HG03196 (cell line): ENCODE results near the gene ELMO1.
"Not testable (repeated sequence)": the region's sequence is repeated elsewhere in the genome, so short reads cannot be mapped to it uniquely, and the experiment has no call there.

Experiments used
- ATAC-seq: cut with Tn5 transposase; IDR thresholded peaks from one replicate; pipeline ENCODE4 v1.9.1; 2021; ENCODE audit not compliant: unreplicated experiment

ELMO1 gene

DNA sequence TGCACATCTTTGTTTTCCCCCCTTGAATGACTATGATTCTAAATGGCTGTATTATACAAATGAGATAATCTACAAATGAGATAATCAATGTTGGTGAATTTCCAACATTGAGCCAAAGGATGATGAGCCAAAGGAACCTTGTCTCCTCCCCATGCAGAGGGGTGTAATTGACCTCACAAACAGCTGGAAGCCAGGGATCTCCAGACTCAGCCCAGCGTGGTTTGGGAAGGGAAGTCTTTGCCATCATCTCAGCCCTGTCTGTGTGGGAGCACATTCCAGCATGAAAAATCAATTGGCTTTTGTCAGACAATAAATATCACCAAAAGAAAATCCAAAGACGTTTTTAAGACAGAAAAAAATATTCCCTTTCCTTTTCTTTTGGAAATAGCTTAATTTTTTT is 452.9 kb downstream of the ELMO1 start:
- ATAC-seq = no peak

DNA sequence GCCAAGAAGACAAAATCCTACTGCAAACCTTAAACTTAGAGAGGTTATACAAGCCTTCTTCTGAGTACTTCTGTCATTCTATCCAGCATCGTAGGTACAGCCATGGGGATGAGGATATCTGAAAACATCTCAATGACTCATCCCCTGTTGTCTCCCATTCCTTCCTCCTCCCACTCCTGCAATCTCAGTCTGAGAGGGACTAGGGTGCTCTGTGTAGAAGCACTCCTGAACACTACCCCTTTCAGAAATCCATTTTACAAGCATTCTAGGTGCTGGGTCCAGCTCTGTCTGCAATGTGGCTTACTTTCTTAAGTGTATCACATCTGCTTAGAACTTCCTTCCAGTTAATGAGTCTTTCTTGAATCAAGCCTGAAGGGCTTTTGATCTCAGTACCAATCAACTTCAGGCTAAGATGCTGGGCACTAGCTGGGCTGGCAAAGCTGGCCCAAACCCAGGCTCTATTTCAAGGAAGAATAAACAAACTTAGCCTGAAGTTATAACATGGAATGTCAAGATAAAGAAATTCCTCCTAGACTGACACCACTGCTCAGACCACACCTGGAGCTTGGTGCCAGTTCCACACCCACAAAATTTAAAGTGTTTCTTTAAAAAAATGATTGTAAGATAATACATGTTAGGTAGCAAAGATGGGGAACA is 454.1 kb downstream of the ELMO1 start:
- ATAC-seq = no peak

DNA sequence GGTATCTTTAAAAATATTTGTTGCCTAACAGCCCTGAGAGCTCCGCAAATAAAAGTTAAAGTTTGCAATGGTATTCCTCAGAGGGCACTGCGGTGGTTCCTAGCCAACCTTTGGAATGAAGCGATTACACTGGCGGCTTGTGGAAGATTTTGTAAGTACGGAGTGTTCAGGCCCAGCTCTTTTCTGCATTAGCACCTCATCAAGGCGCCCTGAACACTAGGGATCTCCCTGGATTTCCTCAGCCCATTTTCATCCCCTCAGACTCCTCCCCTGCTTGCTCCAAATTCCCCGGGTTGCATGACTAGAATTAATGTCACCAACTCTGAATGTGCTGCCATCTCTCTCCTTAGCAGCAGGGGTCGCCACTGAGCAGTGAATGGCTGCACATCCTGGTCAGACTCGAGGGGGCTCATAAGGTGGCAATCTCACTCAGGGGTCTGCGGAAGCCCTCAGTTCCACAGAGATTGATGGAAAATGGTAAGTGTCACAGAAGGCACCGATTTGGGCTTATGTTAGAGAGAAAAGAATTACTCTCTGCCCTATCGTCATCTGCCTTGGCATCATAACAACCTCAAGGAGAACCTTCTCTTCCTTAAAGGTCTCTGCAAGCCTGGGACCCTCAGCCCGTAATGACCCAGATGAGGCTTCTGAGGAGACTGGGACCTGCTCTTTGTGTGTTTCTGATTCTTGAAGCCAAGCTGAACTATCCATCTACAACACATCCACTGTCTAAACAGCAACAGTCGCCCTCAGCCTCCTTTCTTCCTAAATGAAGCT is 461.5 kb downstream of the ELMO1 start:
- no peak for ATAC-seq

DNA sequence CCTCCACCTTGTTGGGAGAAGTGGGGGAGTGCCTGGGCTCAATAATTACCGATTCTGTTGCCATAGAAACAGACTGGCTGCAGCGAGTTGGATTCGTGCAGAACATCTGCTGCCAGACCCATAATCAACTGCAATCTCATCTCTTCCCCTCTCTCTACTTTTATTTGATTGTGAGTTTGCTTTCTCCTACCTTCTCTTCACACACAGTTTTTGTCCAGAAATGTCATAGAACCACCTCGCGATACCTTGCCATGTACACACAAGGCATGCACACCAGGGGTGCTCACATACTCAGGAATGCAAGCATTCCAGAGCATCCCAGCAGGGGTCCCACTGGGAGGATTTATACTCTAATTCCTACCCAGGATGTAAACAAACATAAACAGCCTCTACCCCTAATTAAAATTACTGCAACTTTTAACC is 462.1 kb downstream of the ELMO1 start:
- ATAC-seq = no peak

DNA sequence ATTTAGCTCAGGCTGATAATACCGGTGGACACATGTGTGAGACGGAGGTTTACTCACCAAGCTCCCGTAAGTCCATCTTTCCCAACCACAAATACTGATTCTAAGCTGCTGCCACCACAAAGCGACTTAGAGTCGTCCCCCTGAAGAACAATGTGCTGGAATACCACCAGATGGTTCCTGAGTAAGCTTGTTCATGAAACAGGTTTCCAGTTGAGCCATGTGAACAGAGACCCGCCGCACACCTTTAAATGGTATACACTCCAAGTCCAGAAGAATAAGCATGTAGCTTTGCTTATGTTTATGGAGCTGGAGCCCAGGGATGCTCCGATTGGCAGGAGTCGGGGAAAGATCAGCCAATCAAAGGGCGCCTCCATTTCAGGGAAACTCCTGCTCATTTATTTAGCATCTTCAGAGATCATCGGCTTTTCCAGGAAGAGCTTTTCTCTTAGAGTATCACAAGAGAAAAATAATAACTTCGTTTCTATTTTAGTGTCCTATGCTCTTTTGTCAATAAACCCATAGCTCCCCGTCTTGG is 462.7 kb downstream of the ELMO1 start:
- no peak for ATAC-seq

DNA sequence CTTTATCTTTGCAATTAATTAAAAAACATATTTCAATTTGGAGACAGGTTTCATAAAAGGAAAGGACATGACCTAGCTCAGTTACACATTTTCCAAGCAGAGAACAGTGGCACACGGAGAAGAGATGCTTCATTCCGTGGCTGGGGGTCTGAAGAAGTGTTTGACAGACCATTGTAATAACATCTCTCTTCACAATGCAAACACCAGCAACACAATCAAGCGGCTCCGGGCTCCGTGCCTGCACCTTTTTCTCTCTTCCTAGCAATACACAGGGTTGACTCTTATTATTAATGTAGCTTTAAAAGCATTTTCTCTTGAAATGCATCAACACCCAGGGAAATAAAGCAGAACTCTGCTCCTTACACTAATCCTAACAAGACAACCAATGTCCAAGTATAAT is 463.3 kb downstream of the ELMO1 start:
- ATAC-seq = no peak

DNA sequence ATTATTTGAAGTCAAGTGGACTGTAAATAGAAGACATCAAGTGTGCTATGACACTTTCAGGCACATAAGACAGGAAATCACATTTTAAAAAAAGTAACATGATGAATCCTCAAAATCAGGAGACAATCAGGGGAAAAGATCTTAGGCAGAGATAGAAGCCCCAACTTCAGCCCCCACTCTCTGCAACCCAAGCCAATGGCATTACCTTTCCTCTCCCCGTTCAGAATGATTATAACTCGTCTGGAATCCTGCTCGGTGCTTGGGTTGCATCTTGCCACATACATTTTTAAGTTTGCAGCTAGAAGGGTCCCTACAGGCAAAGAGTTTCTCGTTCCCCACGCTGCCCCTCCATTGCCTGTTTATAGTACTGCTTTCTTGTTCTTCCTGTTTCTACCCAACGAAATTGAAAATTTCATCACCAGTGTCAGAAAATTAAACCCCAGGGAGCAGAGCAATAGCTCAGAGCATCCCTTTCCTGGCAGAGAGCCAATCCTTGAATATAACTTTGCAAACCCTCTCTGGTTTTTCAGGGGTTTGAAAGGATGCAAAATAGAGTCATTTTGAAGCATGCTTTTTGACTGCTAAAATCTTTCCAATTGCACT is 463.9 kb downstream of the ELMO1 start:
- ATAC-seq = no peak

DNA sequence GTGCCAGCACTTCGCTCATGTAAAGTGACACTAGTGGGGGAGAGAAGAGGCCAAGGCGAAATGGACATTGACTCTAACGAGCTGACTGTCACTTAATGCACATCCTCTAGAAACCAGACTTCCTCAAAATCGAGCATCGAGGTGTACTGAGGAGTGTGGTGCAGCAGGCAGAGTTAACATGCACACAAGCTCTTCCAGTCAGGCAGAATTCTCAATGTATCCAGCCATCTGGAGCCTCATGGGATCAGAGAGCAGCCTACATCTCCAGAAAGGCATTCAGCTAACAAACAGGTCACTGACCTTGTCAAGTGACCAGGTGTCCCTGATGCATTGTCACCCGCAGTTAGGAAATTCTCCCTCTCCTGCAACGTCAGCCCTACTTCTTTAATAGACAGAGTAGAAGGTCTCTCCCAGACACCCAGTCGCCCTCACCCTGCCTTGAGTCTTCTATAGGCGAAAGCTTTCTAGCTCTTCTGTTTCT is 464.6 kb downstream of the ELMO1 start:
- no peak for ATAC-seq

DNA sequence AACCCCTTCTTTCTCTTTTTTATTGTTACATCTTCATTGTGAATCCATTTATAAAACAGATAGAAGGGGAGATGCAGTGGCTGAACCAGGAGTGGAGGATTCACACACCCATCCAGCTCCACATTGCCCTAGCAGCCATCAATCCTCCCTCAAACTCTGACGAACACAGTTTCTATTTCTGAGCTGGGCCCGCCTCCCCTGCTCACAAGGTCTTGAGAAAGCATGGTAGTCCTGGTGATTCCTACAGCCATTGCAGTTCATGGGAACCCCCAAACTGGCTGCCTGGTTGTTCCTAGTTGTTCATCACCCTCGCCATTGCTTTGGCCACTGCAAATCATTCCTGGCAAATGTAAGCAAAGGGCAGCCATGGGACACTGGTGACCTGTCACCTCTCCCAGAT is 465.9 kb downstream of the ELMO1 start:
- ATAC-seq = no peak

DNA sequence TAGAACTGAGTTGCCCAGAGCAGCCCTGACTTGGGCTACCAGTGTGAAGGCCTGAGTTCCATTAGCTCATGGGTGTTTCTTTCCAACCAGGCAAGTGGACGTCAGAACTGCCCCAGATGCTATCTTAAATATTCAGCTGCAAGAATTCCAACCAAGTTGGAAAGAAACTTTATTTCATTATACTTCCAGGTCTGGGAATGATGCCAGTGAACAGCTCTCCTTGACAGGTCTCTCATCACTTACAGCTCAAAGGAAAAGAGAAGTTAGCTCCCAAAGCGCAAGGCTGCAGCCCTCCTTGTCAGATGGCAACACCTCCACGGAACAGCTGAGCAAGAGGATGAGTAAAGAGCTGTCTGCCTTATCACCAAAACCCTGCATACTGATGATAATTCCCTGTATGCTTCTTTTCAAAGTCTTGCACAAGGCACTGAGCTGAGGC is 468.8 kb downstream of the ELMO1 start:
- ATAC-seq = no peak

DNA sequence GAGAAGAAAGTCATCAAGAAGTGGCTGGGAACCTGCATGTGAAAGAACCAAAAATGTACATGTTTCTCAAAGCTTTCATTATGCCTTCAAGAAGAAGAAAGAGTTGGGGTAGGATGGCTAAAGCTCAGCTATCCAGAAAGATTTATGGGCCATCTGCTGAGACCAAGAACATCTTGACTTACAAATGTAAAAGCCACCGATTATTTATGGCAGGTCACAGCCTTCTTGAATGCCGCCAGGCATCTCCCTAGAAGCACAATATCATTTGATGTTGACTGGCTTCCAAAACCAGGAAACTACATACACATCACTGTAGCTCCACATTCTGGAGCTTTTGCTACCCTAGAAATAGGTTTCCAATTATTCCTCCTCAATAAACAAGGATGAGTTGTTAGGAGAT is 470.2 kb downstream of the ELMO1 start:
- ATAC-seq = no peak

DNA sequence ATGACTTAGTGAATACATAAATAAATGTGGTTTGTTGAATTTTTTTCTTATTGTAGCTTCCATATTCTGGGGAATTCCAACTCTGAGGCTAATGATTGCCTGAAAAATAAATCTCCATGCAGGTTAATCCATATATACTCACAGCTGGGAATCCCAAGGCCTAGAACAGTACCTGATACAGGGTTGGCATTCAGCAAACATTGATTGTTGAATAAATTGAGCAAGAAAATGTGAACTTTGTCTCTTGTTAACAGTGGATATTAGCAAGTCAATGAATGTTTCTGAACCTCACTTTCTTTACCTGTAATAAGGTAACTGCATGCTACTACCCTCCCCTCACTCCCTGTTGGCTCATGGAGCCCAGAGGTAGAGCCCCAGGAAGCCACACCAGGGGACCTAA is 470.8 kb downstream of the ELMO1 start:
- ATAC-seq = no peak

DNA sequence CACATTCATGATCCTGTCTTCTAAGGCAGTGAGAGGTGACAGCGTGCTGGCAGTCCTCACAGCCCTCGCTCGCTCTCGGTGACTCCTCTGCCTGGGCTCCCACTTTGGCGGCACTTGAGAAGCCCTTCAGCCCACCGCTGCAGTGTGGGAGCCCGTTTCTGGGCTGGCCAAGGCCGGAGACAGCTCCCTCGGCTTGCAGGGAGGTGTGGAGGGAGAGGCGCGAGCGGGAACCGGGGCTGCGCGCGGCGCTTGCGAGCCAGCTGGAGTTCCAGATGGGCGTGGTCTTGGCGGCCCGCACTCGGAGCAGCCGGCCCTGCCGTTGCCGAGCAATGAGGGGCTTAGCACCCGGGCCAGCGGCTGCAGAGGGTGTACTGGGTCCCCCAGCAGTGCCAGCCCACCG is 475.1 kb downstream of the ELMO1 start:
- ATAC-seq = not testable (repeated sequence)

DNA sequence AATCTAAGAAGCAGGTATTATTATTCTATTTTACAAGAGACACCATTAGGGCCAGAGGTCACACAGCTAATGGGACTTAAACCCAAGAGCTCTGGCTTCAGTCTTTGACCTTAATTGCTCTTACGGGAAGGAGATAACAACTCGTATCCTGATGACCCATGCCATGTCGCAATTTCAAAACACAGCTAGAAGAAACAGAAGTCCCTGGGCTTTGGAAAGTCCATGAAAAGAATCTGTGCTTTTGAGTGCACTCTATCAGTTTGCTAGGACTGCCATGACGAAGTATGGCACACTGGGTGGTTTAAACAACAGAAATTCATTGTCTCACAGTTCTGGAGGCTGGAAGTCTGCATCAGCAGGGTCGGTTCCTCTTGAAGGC is 476.5 kb downstream of the ELMO1 start:
- no peak for ATAC-seq

DNA sequence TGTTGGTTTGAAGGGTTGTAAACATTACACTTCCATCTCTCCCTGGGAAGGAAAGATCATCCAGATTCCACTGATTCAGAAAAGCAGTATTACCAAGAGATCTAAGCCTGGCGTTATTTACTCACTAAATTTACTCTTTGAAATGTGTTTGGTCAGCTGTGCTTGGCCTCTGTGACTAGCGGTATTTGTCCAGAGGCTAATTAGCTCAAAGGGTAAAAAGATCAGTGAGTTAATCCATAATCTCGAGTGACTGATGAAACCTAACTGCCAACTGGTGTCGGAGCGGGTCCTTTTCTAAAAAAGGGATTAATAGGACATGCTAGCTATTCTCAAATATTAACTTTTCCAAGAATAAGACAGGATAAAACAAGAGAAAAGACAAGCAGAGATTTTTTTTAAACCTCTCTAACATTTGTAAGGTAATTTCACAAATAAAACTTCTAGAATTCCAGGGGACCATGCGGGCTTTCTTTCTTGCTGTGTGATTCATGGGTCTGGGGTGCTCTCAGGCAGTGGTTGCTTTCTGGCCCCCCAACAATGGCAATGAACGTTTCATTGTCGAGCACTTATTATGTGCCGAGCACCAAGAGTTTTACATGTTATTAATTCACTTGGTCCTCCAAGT is 477.0 kb downstream of the ELMO1 start:
- ATAC-seq = no peak

DNA sequence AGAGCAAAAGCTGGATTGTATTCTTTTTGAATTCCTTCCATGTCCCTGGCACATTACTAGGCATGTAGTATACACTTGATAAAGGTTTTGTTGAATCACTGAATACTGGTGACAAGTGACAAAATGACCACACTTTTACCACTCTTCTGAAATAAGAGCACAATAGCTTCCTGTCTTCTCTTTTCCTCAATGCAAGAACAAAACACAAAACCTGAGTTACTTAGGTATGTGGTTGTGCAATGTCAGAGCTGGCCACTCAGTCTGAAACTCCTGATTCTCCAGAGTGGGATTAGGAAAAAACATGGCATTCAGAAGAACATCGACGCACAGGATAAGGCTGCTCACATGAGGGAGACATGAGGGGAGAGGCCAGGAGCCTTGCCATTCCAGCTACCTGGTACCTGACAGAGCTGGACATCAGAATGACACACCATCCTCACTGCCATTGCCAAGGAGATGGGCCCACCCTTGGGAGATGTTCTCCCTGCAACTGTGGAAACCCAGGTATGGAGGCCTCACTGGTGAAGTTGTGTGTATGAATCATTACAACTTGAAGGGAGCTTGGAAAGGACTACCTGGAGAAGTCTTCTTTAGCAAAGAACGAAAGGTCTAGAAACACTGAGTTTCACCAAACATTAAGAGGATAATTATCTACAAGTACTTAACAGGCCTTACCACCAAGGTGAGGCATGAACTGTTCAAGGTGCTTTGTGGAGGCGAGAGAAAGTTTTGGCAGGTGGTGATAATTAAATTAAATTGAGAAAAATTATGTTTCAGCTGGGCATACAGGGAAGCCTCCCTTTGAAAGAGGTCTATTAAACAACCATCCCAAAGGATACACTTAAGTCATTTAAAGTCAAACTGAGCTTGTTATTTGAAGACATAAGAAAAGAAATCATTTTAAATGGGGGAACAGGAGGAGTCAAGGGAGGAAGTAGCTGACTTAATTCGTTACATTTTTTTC is 477.8 kb downstream of the ELMO1 start:
- no peak for ATAC-seq

DNA sequence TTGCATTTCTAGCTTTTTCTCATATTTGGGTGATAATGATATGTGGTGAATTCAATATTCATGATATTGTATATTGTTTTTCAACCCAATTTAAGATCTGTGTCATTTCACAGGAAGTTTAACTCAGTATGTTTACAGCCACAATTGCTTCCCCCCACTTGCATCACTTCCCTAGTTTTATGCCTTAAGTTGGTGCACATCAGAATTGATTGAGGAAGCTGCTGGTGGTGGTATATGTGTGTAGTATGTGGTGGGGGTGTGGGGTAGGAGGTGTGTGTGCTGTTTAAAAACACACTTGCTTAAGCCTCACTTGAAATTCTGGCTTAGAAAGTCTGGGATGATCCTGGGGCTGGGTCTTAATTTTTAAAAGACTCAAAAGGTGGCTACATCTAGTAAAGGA is 479.3 kb downstream of the ELMO1 start:
- ATAC-seq = no peak

DNA sequence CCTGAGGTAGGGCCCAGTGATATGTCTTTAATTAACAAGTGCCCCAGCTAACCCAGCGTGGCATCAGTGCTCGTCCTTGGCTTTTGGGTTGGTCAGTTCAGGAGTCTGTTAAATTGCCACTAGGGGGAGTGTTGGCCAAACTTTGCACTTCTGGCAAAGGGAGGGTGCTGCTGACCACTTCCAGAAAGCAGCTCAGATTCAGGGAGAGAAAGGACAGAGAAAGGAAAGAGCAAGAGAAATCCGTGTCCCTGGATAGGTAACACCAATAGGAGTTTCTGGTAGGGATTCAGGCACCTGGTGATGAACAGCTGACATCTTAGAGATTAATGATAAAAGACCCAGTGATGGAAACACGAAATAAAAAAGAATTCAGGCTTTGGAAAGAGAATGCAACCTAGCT is 481.3 kb downstream of the ELMO1 start:
- no peak for ATAC-seq

DNA sequence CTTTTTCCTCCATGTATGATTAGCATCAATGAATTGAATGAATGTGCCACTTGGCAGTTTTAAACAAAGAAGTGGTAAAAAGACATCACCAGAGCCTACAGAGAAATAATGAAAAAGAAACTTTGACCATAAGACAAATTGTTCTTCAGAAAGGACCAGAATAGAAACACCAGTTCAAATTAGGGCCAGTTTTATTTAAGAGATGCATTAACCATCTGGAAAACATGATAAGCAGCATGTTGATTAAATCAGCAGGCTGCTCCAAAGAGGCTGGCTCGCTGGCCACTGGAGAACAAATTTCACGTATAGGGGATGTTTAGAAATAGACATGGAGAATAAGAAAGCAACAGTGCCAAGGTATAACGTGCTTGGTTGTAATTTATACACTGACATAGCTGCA is 482.0 kb downstream of the ELMO1 start:
- ATAC-seq = no peak

DNA sequence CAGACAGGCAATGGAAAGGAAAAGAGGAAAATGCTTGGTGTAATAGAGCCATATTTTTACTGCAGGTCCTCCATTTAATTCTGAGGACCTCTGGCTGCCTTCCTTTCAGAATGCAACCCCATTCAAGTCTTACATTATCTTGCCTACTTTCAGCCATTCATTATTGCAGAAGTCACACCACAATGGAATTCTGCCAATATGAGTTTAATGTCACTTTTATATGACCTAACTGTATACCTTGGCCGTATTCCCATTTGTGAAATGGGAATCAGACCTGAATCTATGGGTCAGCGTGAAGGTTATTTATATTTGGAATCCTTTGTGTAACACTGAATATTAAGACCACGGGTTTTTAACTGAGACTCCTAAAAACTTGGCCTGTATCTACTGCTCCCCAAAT is 482.6 kb downstream of the ELMO1 start:
- ATAC-seq = no peak
